Stimulated activated CD8-positive, alpha-beta memory T cell treated with anti-CD3 and anti-CD28 coated beads, Interleukin-2, amount 100 ng/mL, for 48 hours (primary cell): ENCODE measurements around the gene RBL1.
"Not testable (repeated sequence)": the region's sequence is repeated elsewhere in the genome, so short reads cannot be mapped to it uniquely, and the experiment has no call there.

Experiments used
- DNase-seq, 2 donors: peaks; one replicate each; pipeline ENCODE4 v3.0.0-alpha.2; 2020; ENCODE audit warnings: low read depth in 2 of 2

RBL1 gene

GRCh38 chr20:37072293-37073196 lies 23.3 kb downstream of the RBL1 start:
- no peak for DNase-seq

DNA sequence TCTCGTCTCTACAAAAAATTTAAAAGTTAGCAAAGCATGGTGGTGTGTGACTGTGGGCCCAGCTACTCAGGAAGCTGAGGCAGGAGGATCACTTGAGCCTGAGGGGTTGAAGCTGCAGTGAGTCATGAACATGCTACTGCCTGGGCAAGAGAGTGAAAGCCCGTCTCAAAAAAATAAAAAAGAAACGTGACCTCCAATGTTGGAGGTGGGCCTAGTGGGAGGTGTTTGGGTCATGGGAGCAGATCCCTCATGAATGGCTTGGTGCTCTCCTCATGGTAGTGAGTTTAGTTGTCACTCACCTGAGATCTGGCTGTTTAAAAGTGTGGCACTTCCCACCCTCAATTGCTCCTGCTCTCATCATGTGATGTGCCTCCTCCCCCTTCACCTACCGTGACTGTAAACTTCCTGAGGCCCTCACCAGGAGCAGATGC lies 24.3 kb downstream of the RBL1 start:
- DNase-seq: peak in 1 of 2 donors; percentile 13

DNA sequence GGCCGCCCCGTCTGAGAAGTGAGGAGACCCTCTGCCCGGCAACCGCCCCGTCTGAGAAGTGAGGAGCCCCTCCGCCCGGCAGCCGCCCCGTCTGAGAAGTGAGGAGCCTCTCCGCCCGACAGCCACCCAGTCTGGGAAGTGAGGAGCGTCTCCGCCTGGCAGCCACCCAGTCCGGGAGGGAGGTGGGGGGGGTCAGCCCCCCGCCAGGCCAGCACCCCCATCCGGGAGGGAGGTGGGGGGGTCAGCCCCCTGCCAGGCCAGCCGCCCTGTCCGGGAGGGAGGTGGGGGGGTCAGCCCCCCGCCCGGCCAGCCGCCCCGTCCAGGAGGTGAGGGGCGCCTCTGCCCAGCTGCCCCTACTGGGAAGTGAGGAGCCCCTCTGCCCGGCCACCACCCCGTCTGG lies 26.2 kb downstream of the RBL1 start:
- not testable (repeated sequence) for DNase-seq

DNA sequence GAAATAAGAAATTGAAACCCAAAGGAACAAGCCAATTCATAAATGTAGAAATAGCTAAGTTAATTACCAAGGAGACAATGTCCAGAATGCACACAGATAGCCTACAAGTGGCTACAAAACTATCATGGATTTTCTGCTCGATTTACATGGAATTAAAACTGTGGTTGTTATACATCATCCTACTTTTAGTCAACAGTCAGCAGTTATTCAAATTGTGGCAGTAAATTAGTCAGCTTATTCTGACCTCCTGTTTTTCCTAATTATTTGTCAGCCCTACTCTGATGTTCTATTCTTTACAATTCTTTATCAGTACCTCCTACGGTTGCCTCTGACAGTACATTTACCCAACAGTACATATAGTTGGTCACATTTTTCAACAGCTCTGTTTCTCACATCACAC lies 29.6 kb downstream of the RBL1 start:
- DNase-seq: no peak

GRCh38 chr20:37055276-37055675 lies 40.5 kb downstream of the RBL1 start:
- no peak for DNase-seq

GRCh38 chr20:37053230-37053950 lies 42.4 kb downstream of the RBL1 start:
- DNase-seq: no peak

- no peak for DNase-seq
Measured at GRCh38 chr20:37042986-37043972, 52.5 kb downstream of the RBL1 start.

DNA sequence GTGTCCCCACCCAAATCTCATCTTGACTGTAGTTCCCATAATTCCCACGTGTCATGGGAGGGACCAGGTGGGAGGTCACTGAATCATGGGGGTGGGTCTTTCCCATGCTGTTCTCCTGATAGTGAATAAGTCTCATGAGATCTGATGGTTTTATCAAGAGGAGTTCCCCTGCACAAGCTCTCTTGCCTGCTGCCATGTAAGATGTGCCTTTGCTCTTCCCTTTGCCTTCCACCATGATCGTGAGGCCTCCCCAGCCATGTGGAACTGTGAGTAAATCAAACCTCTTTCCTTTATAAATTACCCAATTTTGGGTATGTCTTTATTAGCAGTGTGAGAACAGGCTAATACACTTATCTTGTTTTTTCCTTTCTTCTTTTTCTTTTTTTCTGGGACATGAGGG lies 56.4 kb downstream of the RBL1 start:
- not testable (repeated sequence) for DNase-seq

DNA sequence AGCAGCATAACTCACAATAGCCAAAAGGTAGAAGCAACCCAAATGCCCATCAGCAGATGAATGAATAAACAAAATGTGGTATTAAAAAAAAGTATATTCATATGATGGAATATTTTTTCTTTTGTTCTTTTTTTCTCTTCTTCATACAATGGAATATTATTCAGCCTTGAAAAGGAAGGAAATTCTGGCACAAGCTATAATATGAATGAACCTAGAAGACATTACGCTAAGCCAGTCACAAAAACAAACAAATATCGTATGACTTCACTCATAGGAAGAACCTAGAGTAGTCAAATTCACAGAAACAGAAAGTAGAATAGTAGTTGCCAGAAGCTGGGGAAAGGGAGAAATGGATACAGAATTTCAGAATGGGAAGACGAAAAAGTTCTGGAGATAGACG lies 63.7 kb downstream of the RBL1 start:
- no peak for DNase-seq

GRCh38 chr20:37020636-37021035 lies 75.2 kb downstream of the RBL1 start:
- no peak for DNase-seq

GRCh38 chr20:37012631-37013030 lies 83.2 kb downstream of the RBL1 start:
- DNase-seq: not testable (repeated sequence)

GRCh38 chr20:37011858-37012257 lies 83.9 kb downstream of the RBL1 start:
- DNase-seq: not testable (repeated sequence)

DNA sequence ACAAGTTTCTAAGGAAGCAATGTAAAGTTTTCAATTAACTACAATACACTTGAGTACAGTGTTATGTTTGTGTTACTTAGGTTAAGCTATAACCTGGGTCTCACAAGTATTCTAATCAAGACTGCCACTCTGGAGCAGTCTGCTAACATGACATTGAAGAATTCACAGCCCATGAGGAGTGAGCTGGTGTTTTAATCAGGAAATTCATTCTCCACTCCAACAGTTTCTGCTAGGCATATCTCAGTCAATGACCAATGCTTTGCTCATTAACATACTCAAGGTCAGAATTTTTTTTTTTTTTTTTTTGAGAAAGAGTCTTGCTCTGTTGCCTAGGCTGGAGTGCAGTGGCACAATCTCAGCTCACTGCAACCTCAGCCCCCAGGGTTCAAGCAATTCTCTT lies 84.7 kb downstream of the RBL1 start:
- DNase-seq: no peak

- no peak for DNase-seq
Measured at GRCh38 chr20:37007898-37008649, 87.7 kb downstream of the RBL1 start.

GRCh38 chr20:37005062-37005942 lies 90.5 kb downstream of the RBL1 start:
- DNase-seq: not testable (repeated sequence)

DNA sequence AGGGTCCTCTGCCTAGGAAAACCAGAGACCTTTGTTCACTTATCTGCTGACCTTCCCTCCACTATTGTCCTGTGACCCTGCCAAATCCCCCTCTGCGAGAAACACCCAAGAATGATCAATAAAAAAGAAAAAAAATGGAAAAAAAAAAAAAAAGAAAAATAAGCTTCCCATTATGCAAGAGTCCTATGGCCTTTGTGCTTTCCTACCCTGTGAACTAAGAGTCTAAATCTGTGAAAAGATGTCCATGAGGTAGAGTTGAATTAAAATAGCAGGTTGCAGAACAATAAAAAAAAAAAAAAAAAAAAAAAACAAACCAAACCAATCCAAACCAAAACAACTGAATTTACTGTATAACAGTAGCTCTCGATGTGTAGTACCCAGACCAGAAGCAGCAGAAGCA lies 94.2 kb downstream of the RBL1 start:
- DNase-seq: not testable (repeated sequence)

GRCh38 chr20:37000171-37000570 lies 95.6 kb downstream of the RBL1 start:
- not testable (repeated sequence) for DNase-seq

DNA sequence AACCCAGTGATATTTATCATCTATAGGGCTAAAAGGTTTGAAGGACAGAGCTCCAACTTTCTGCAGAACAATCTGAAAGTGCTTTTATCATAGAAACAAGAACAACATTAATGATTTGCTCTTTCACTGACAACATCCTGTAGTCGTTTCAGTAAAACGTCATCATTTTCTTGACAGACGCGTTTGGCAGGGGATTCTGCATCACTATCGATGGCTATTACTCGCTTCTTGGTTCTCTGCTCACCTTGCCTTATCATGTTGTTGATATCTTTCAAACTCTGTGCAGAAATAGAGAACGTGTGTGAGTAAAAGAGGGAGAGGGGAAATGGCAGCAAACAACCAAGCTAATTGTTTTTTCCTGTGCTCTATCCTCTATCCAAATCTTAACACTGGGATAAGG lies 97.1 kb downstream of the RBL1 start:
- no peak for DNase-seq

- DNase-seq: no peak
Measured at GRCh38 chr20:36997121-36997520, 98.7 kb downstream of the RBL1 start.

GRCh38 chr20:36994221-36994620 lies 101.6 kb downstream of the RBL1 start:
- DNase-seq: not testable (repeated sequence)
